ENCODE results near the gene TTLL6.
"Not testable (repeated sequence)": the region's sequence is repeated elsewhere in the genome, so short reads cannot be mapped to it uniquely, and the experiment has no call there.

Gene TTLL6

DNA sequence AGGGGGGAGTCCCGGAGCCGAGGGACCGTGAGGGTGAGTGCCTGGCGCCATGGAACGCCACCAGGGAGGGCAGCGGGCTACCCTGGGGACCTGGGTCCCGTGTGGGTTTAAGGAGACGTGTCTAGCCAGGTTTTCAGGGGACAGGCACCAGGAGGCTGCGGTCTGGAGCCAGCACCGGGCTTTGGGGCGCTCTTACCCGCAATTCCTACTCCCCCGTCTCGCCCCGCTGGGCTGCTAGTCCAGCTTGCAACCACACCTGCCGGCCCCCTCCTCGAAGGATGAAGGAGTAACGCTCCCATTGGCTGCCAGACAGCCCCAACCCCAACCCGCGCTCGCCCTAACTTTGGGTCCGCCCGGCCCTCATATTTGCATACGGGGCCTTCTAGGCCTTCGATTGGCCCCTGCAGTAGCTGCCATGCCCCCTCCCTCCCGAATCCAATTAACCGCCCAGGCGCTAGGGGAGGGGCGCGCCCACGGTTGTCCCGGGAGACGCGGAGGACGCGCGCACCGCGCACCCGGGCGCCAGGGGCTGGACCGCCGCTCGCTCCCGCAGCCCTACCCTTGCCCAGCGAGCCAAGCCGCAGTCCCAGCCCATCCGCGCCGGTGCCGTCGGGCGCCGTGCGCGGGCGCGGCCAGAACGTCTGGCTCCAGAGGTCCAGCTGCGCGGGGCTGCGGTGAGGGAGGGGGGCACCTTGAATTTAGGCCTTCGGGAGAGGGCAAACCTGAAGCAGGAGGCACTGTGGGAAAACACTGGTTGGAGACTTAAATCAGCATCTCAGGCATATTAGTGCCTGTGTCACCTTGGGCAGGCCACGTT, at the start of gene TTLL6:
TSS of gene TTLL6 (minus strand) at position 456 of the 817 bp plus-strand sequence. CDS start at position 299, 157 bp downstream.
- DNase-seq (ENCODE audit: low read depth), result peak; percentile 40

DNA sequence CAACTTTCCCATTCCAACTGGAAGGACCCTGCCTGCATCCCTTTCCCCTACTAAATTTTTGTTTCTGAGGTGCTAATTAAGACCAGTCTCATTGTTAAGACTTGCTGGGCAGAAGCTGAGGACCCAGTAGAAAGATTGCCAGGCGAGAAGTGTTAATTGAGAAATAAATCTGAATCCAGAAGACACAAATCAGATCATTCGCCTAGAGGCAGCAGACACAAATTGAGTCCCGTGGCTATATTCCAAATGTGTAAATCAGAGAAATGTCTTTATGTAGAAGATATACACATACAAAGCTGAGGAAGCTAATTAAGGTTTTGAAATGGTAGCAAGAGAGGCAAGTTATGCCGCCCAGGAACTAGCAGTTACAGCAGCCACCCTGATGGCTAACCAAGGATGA, 43.4 kb upstream of the TTLL6 start:
- no peak for DNase-seq (ENCODE audit: low read depth)

DNA sequence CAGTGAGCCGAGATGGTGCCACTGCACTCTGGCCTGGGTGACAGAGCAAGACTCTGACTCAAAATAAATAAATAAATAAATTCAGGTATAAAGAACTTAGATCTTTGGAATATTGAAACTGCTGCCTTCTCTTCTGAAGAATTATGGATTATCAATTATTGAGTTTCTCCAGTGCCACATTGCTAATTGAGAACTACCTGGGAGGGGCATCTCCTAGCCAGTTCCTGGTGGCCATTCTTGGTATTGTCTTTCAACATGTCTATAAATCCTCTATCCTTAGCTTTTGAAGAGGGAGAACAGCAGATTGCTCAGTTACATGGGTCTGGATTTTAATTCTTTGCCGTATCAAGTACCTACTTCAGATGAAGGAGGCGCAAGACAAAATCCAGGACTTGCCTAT, 43.0 kb upstream of the TTLL6 start:
- no peak for DNase-seq (ENCODE audit: low read depth)

DNA sequence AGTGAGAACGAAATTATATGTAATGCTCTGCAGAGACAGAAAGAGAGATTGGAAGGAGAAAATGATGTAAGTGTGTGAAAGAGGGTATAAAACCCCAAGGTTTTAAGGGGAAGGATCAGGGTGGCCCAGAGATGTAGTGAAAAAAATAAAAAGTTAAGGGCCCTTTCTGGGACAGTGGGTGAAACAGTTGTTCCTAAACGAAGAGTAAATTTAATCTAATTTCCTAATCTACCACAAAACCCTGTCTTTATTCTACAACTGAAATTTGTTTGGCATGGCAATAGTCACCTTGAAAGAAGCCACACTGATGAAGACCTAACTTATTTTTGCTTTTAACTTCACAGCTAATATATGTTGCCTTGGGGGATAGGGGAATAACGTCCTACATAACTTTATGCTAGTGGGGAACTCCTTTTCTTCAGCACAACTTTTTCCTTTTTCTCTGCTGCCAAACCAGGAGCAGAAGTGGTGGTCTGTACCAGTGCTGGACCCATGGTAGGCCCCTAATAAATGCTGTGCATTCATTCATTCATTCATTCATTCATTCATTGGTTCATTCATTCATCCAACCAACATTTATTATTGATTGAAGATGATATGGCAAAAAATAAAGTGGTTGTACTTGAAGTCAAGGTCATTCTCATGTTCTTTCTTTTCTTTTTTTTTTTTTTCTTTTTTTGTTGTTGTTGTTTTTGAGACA, 39.2 kb upstream of the TTLL6 start:
- DNase-seq (ENCODE audit: low read depth), result no peak

DNA sequence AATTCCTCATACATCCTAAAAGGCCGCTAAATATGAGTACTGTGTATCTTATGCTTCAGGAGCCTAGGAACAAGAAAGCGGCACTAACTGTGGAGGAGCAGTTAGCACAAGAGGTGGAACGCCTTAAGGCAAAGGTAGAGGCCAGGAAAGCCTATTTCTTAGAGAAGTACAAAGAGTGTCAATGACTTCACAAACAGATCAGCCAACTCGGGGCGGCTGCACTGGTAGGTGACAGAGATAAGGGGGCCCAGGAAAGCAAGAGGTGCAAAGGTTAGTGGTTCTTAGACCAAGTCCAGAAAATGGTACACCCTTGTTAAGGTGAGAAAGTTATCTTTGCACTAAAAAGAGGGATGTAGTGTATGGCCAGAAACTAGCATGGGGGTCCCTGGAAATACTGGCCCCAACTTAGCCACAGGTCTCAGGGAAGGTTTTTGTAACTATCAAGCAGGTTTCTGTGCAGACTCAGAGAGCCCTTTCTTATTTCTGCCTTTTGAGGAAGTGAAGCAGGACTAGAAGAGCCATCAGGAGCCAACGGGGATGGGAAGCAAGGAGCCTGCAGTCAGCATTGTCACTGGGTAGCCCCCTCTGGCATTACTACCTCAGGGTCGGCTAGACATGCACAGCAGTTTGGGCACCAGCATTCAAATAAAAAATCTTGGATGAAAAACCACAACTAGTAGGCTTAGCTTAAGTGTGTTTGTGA, 37.9 kb upstream of the TTLL6 start:
- DNase-seq (ENCODE audit: low read depth), result no peak

DNA sequence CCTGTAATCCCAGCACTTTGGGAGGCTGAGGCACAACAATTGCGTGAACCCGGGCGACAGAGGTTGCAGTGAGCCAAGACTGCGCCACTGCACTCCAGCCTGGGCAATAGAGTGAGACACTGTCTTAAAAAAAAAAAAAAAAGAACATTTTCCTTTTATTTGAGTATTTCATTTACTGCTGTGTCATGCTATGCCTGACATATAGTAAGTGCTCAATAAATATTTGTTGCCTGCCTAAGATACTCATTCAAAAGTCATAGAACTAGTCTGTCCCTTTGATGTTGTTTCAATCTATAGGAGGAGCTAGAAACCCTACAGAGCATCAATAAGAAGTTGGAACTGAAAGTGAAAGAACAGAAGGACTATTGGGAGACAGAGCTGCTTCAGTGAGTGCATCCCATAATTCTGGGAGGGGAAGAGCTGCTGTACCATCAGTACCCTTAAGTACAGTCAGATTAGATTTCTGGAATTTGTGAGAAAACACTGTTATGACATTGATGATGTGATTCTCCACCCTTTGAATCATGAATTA, 33.8 kb upstream of the TTLL6 start:
- no peak for DNase-seq (ENCODE audit: low read depth)

DNA sequence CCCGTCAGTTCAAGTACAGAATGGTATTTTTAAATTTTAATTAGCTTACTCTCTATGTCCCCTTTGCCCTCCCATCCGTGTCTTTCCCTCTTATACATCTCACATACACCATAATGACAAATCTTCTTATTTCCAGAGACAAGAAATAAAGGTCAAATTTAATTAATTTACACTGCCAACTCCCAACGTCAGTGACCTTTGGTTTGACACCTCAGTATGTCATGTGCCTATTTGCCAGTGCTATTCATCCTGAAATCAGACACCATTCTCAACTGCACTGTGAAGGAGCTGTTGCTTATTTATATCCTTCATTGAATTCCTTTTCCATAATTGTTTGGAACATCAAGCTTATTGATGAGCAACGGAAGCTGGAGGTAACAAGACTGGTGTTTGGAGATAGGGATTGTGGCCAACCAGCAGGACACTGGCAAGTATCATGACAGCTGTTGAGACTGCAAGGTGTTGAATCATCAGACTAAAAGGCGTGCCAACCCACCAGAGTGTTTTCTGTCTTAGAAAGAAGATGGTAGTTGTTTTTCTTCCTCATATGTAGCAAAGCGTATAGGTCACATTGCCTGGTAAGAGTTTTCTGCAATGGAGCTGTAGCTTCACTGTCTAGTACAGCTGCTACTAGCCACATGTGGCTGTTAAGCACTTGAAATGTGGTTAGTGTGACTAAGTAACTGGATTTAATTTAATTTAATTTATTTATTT, 26.3 kb upstream of the TTLL6 start:
- no peak for DNase-seq (ENCODE audit: low read depth)

DNA sequence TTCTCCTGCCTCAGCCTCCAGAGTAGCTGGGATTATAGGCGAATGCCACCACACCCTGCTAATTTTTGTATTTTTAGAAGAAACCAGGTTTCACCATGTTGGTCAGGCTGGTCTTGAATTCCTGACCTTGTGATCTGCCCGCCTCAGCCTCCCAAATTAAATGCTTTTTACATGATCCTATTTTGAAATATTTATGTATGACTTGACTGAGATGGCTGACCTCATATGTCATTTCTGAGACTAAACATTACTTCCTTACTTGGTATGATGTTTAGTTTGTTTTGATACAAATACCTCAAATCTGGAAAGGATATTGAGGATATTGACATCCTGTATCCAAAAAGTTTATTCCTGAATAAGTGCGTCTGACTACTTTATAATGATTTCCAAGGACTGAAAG, 25.7 kb upstream of the TTLL6 start:
- no peak for DNase-seq (ENCODE audit: low read depth)

DNA sequence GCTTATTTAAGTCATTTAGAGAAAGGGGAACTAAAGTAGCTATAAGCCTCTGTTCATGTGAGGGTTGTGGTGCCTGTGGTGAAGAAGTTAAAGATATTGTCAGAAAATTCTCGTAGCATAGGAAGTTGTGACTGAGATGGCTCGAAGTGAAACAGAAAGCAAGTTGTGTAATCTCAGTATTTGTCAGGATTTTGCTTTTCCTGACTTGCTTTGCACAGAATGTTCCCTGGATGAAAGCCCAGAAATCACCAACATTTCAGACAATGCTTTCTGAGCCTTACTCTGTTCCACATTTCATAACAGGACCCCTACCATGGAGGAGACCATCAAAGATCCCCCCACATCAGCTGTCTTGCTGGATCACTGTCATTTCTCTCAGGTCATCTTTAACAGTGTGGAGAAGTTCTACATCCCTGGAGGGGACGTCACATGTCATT, 24.4 kb upstream of the TTLL6 start:
- no peak for DNase-seq (ENCODE audit: low read depth)

DNA sequence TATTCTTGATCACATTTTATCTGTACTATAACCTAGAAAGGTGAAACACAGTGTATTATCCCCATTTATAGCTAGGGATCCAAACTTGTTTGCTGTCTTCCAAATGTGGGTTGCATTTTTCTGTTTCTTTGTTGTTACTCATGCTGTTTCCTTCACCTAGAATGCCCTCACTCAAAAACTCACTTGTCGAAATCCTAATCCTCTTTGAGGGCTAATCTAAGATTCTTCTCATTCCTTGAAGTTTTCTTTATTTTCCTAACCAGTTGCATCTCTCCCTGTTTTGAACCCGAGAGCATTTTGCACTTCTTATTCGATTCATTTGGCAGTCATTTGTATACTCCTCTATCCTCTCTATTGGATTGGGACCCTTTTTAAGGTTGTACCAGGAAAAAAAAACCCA, 23.4 kb upstream of the TTLL6 start:
- DNase-seq (ENCODE audit: low read depth), result no peak

DNA sequence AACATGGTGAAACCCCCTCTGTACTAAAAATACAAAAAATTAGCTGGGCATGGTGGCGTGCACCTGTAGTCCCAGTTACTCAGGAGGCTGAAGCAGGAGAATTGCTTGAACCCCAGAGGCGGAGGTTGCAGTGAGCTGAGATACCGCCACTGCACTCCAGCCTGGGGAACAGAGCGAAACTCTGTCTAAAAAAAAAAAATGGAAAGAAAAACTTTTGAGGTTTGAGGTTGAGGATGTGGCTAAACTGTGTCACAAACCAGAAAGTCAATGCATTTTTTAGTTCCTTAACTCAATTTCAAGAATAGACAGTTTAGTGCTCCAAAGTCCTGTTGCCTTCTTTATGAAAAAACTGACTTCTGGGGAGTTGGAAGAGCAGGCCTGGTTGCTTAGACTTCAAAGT, 20.4 kb upstream of the TTLL6 start:
- not testable (repeated sequence) for DNase-seq (ENCODE audit: low read depth)

DNA sequence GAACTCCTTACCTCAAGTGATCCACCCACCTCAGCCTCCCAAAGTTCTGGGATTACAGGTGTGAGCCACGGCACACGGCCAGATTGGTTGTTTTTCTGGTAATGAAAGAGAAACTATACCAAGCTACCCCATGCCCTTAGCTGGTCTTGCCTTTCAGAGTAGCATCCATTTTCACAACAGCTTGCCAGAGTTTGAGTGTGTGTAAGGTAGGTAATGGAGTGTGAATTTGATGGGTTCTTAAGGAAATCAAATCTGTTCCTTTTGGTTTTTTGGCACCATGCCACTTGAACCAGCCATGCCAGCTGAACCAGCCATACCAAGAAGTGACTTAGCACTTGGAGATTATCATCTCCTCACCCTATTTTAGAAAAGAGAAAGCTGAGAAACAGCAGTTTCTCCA, 18.9 kb upstream of the TTLL6 start:
- no peak for DNase-seq (ENCODE audit: low read depth)

DNA sequence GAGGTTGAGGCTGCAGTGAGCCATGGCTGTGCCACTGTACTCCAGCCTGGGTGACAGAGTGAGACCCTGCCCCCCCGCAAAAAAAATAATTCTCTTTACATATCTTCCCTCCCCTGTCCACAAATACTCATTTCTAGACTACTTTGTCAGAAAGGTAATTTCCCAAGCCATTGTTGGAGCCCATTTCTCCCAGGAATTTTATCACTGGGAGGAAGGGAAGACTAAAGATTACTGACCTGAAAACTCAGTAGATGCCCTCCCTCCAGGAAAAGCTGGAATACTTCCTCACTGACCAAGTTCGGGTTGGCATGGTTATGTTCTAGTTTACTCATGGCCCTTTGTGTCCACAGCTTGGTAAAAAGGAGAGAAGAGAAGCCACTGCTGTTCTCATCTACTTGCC, 17.9 kb upstream of the TTLL6 start:
- DNase-seq (ENCODE audit: low read depth), result no peak

DNA sequence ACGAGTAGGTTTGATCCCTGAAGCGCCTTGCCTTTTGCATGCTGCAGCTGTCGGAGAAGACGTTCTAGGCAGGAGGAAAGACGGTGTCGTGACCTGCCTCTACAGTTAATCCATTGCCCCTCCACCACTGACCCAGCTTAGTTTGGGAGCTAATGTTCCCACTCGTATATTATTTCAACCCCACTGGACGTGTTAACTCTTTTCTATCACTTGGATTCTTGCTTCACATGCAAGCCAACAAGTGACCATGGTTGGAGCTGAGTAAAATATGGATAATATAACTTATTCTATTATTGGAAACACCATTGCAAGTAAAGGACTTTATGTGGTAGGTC, 14.5 kb upstream of the TTLL6 start:
- DNase-seq (ENCODE audit: low read depth), result no peak

DNA sequence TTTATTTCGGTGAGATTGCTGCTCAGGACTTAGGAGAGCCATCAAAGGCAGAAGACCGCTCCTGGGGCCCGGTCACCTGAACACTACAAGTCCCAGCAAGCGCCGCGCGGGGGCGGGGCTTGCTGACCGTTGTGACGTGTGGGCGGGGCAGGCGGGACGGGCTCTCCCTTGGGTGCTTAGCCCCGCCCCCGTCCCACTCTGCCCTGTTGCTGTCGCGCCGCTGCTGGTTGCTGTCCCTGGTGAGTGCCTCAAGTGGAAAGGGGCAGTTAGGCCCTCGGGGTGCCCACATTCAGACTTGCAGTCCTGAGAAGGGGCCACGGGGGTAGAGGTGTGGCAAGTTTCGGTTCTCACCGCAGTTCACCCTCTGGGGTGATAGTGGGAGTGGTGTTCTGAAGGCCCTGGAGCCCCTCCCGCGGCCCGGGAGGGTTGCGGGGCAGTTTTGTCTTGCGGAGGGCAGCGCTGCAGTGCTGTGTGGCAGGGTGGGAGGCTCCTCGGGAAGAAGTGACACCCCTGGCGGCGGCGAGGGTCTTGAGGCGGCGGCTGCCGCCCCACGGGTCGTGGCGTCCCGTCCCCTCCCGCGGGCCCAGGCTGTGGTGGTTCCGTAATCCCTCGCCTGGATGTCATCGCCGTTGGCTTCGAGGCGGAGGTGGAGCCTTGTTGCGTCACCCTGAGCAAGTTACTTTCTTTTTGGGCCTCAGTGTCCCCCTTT, 14.0 kb upstream of the TTLL6 start, which contains the start of gene CALCOCO2:
TSS of gene CALCOCO2 (plus strand) at position 196 of the 709 bp plus-strand sequence. CDS start 10,673 bp downstream, outside the sequence.
- peak; percentile 71 for DNase-seq (ENCODE audit: low read depth)

DNA sequence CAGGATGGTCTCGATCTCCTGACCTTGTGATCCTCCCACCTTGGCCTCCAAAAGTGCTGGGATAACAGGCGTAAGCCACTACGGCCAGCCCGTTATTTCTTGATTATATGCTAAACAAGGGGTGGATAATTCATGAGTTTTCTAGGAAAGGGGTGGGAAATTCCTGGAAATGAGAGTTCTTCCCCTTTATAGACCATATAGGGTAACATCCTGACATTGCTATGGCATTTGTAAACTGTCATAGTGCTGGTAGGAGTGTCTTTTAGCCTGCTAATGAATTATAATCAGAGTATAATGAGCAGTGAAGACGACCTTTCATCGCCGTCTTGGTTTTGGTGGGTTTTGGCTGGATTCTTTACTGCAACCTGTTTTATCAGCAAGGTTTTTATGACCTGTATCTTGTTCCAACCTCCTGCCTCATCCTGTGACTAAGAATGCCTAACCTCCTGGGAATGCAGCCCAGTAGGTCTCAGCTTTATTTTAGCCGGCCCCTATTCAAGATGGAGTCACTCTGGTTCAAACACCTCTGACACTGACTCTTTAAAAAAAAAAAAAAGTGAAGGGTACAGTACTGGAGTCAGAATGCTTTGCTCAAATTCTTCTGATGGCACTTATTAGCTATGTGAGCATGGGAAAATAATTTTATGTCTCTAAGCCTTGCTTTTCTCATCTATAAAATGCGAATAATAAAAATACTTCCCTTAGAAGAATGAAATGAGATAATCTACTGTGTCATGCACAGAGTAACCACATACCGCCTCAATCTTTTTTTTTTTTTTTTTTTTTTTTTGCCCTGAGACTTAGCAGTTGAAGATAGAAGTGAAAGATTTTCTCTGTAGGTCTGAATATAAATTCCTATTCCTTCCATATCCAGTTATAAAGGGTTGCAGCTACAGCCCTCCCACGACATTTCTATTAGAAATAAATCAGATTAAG, 8.7 kb upstream of the TTLL6 start:
- DNase-seq (ENCODE audit: low read depth), result no peak

DNA sequence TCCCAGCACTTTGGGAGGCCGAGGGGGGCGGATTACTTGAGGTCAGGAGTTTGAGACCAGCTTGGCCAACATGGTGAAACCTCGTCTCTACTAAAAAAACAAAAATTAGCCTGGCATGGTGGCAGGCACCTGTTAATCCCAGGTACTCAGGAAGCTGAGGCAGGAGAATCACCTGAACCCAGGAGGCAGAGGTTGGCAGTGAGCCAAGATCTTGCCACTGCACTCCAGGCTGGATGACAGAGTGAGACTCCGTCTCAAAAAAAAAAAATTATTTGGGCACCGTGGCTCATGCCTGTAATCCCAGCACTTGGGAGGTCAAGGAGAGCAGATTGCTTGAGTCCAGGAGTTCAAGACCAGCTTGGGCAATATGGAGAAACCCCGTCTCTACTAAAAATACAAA, 3.9 kb upstream of the TTLL6 start:
- not testable (repeated sequence) for DNase-seq (ENCODE audit: low read depth)

DNA sequence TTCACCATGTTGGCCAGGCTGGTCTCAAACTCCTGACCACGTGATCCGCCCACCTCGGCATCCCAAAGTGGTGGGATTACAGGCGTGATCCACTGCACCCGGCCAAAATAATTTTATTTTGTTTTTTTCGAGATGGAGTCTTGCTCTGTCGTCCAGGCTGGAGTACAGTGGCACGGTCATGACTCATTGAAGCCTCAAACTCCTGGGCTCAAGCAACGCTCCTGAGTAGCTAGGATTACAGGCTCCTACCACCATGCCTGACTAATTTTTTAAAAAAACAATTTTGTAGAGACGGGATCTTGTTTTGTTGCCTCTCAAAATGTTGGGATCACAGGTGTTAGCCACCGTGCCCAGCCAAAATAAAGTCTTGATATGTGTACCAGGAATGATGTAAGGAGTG, 2.4 kb upstream of the TTLL6 start:
- DNase-seq (ENCODE audit: low read depth), result no peak

DNA sequence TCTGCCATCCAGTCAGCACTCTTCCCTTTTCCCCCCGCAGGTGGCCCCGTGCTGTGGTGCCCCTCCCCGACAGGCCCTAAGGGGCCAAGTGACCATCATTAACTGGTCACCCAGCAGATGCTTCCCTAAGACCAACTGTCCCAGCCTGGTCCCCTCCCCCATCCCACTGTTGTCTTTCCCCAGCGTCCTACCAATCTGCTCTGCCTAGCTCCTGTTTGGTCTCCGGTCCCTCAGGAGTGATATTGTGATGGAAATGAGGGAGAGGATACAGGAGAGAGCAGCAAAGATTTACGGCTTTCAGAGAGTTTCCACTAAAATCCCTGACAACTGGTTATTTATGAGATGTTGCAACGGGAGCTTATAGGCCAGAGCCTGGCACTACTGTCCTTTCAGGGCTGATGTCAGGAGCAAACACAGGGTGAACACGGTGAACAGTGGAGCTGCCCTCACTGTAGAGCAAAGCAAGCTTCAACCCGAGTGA, 1.4 kb upstream of the TTLL6 start:
- no peak for DNase-seq (ENCODE audit: low read depth)

DNA sequence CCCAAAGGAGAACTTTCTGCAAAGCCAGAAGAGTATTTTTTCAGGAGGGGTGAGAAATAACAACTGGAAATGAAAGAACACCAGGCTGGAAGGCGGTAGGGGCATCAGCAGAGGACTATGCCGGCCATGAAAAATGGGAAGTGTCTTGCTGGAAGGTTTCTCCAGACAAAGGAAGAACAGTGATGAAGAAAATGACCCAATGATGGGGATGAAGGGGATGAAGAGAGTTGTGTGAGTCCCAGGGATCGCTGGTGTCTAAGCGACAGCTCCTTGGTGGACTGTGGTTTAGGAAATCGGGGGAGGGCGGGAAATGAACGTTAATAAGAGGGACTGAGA, 623 bp downstream of the TTLL6 start:
- DNase-seq (ENCODE audit: low read depth), result no peak

Data from stimulated activated CD8-positive, alpha-beta memory T cell treated with anti-CD3 and anti-CD28 coated beads, Interleukin-15, amount 100 ng/mL, for 24 hours (primary cell).